Stimulated activated naive CD4-positive, alpha-beta T cell (primary cell): ENCODE measurements around the gene CEP85L.

Source experiments
- DNase-seq, 6 experiments: peaks; one replicate each; lab custom pipeline; 2025; lab: John Stamatoyannopoulos, UW

The CEP85L gene

DNA sequence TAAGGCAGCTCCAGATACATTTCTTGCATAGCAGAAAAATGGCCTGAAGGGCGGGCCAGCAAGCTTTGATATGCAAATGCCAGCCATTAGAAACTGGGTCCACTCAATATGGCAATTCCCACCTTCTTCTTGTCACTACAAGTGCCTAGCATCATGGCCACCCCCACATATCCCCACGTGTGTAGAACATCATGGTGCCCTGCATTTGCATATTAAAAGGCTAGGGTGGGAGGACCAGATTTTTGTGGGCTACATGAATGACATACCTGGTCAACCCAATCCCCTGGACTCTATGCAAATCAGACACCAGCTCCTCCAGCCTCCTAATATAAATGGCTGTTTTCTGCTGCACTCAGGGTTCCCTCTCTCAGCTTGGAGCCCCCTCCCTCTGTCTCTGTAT is 71.6 kb downstream of the CEP85L start:
- no peak for DNase-seq

DNA sequence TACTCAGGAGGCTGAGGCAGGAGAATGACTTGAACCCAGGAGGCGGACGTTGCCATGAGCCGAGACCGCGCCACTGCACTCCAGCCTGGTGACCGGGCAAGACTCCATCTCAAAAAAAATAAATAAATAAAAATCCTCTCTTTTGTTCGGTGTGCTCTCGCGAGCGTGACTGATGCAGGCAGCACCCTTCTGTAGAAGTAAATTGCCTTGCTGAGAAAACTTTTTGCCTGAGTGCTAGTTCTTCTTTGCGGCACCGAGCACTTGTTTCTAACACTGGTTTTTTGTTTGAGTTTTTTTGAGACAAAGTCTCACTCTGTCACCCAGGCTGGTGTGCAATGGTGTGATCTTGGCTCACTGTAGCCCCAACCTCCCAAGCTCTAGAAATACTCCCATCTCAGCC is 72.8 kb downstream of the CEP85L start:
- no peak for DNase-seq

DNA sequence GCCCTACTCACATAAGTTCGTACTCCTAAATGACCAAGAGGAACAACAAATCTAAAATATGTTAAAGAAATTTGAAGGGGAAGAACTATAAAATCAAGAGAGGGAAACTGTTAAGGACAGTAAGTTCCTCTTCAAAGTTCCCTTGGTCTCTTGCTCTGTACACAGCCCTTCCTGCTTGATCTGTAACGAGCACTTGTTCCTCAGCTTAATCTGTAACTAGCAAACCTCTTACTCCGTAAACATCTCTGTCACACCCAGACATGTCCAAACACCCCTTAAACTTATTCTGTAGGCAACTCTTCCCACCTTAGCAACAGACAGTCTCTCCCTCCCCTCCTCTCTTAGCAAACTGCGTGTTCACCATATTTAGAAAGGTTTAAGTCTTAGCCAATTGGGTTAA is 73.4 kb downstream of the CEP85L start:
- no peak for DNase-seq

DNA sequence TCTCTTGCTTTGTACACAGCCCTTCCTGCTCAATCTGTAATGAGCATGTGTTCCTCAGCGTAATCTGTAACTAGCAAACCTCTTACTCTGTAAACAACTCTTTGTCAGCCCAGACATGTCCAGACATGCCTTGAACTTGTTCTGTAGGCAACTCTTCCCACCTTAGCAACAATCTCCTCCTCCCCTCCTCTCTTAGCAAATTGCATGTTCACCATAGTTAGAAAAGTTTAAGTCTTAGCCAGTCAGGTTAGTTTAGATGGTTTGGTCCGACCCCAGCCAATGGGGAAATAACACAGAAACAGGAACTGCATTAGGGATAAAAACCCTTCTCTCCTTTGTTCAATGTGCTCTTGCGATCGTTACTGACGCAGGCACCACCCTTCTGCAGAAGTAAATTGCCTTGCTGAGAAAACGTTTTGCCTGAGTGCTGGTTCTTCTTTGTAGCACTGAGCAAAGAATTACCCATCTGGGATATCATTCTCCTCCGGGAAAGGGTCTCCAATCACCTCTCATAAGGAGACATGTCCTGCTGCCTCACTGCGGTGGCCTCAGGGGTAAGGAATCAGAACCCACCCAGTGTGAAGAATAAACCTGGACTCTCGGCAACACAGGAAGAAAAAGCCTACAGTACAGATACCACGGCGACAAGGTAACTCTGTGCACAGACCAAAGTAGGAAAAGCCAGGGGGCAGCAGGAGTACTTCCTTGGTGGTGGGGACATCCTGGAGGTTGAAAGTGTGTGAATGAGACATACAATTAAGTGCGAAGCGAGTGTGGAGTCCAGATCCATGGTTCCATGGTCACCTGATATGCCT is 77.1 kb downstream of the CEP85L start:
- DNase-seq = no peak

DNA sequence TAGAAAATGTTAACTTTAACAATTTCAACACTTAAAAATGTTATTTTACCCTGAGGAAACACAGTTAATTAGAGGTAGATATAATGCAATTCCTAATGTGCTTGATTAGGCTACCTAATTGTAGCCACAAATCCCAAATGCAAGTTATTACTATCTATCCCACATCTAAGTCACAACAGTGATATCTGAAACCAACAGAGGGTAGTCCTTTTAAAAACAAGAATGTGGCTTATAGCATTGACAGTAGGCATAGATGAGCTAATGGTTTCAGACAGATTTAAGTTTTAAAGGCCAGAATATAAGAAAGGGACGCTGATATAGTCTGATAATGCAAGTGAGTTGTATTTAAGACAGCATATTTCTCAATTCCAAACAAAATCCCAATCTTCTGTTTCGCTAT is 80.3 kb downstream of the CEP85L start:
- DNase-seq = no peak

DNA sequence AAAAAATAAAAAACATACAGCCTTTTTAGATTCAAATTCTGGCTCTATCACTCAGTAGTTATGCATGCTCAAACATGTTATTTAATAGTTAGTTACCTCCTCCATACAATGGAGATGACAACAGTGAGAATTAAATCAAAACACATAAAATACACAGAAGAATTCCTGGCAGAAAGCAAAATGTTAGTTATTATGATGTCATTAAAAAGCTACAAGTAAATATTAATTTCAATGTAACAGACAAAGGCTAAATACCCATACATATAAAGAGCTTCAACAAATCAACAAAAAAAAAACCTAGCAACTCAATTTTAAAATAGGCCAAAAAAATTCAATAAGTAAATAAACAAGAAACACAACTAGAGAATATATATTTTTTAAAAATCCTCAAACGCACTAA is 81.9 kb downstream of the CEP85L start:
- no peak for DNase-seq

DNA sequence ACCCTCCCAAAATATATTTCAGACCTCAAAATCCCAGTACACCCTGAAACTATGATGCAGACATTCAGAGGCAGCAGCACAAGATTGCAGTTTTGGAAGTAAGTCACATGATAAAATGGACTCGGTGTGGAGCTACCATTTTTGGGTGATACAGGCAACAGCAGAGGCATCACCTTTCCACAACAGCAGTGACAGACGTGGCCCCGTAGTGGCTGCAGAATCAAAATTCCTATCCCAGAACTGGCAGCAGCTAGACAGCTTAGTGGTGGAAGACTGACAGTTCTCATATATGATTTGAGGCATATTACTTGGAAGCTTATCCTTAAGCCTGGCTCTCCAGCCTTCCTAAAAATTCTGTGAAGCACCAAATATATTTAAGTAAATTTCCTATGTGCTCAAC is 83.4 kb downstream of the CEP85L start:
- no peak for DNase-seq

DNA sequence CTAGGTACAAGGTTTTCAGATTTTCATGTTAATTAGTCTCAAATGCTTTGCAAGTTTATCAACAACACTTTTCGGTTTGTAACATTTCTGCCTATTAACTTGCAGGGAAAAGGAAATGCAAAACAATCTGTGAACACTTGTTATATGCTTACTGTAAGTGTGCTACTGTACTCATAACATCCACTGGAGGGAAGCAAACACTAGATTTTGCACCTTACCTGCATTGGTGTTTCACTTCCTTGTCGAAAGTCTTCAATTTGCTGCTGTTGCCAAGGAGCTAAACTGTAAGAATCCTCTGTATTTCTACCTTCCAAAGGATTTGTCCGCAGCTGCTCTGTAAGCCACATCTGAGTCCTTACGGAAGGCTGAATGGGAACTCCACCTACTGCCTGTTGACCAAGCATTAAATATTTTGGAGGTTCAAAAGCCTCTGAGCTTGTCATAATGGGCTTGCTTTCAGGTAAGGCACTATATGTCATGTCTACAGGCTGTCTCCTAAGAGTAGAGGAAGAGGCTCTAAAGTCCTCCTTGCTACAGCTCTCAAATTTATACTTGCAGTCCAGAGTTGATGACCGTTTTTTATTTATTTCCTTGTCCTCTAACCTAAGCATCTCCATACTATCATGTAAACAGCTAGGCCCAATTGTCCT is 86.0 kb downstream of the CEP85L start:
- DNase-seq = peak in 5 of 6 experiments; percentile 9 to 73 (median 60)

DNA sequence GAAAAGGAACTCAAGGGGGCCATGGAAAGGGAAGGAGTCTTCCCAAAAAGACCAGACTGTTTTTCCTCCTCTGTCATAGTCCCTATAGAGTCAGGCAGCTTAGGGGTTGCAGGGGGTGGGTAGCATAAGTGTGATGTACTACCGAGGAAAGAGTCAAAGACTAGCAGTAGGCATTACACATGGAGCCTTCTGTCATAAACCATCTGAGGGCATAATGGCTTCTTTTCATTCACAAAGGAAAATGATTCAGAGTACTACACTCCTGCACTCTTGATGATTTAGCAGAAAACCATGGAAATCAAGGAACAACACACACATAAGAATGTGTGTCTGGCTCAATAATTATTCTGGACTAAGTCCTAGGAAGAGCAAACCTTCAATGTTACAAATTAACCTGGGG is 88.4 kb downstream of the CEP85L start:
- no peak for DNase-seq

DNA sequence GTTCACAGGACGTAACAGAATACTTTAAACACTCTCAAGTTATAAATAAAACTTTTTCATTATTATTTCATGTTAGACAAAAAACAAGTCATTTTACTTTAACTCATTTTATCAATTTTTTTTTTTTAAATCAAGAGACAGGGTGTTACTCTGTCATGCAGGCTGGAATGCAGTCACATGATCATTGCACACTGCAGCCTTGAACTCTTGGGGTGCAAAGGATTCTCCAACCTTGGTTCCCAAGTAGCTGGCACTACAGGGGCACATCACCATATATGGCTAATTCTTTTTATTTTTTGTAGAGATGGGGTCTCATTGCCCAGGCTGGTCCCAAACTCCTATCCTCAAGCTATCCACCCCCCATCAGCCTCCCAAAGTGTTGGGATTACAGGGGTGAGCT is 89.1 kb downstream of the CEP85L start:
- no peak for DNase-seq

DNA sequence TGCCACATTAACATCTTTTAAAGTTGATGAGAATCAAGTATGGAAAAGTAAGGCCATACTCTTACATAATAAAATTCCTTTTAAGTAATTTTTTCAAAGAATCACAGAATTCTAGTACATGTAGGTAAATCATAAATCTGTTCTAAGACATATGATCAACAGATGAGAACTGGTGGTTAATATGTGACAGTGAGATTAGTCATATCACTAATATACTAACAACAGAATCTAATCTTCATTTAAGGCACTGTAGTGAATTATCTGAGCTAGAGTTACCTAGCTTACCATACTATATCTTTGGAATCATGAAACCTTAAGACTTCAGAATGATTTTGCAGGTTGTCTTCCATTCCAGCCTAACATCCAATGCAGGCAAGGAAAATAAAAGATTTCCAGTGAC is 91.7 kb downstream of the CEP85L start:
- no peak for DNase-seq

DNA sequence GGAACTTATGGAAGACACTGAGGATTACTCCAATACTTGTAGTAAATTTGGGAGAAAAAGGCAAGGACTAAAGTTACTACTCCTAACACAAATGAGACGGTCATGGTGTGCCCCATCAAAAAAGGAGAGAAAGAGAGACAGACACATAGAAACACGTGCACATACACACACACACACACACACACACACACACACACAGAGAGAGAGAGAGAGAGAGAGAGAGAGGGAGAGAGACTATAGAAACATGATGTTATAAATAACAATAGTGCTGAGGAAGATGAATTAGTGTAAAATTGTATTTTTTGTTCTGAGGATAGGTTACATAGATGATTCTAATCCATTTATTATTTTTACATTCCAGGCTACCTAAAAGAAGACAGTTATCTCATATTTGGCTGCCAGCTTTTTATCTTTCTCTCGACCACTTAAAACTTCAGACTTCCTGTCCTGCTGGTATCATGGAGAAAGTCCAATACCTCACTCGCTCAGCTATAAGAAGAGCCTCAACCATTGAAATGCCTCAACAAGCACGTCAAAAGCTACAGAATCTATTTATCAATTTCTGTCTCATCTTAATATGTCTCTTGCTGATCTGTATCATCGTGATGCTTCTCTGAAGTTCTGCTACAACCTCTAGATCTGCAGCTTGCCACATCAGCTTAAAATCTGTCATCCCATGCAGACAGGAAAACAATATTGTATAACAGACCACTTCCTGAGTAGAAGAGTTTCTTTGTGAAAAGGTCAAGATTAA is 92.8 kb downstream of the CEP85L start:
- peak in 5 of 6 experiments; percentile 8 to 70 (median 68) for DNase-seq

DNA sequence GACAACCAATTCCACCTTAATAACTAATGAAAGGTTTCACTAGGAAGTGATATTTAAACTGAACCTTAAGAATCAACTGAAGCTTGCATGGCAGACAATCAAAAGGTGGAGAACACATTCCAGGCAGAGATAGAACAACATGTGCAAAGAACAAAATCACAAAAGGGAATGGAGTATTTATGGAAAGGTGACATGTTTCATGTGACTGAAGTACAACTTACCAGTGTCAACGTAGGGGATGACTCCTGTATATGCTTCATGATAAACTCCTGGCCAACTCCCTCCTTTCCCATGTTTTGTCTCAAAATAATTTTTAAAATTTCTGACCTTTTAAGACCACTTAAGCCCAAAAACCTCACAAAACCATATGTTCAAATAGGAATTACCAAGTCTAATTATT is 96.7 kb downstream of the CEP85L start:
- DNase-seq = no peak

DNA sequence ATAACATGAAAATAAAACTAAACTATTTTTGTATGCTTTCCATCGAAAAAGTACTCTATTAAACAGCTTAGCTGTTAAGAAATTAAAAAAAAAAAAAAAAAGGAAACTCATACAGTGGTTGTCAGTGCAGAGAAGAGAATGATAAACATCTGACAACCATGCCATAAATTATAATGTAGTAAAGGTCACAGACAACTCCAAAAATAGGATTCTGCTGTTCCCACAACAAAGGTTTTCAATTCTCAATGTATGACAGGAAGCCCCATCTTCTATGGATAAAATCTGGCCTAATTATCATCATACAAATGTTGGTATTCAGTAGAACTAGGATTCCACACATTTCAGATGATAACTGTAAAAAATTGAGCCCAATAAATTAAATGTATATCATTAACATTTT is 98.3 kb downstream of the CEP85L start:
- no peak for DNase-seq

DNA sequence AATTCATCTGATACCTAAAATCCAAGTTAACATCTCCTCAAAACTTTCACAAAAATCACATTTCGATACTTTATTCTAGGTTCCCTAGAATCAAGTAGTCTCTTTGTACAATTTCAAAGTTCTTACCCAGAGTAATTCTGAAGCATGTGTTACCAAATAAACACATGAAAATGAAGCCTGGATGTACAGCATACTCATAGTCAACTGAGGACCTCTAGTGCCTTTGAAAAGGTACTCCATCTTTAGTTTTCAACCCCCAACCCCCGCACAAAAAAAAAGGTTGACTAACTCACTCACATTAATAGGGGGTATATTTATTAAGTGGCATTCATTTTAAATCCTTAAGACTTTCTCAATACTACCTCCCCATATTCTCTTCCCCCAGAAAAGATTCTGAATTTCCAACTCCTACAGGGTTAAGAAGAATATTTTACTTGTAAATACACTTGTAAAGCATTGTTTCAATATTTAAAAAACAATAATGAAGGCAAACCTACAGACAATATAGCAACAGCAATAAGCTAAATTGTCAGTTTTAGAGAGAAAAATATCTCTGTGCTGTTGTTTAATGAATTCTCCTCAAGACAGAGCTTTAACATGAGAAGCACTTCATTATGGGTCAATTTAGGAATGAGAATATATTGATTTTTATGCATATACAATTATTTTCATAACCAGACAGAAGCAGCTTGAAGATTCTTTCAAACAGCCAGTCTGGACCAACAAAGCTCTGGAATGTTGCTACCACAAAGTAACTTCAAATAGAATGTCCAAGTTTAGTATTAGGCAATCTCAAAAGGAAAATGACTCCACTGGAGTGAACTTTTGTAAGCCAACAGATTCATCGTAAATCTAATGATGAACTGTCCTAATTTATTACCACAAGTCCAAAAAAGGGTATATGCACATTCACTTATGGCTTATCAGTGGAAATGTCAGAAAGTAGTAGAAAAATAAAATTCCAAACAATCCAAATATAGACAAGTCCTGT is 100.0 kb downstream of the CEP85L start:
- DNase-seq = peak in 3 of 6 experiments; percentile 30 to 39 (median 36)

DNA sequence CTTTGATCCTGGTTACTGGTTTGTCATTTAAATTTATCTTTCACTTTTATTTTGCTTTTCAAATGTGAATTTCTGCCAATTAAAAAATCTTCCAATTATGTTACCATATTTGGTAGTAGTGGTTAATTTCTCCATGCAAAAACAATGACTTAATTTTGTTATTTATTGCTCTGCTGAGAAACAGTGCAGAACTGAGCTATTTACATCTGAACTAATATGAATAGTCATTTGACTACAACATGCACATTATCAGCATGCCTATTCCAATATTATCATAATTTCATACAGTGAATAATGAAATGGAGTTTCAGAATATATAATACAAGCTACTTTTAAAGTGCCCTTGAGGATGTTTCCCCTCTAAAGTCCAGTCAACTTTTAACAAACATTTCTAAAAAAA is 102.8 kb downstream of the CEP85L start:
- no peak for DNase-seq

DNA sequence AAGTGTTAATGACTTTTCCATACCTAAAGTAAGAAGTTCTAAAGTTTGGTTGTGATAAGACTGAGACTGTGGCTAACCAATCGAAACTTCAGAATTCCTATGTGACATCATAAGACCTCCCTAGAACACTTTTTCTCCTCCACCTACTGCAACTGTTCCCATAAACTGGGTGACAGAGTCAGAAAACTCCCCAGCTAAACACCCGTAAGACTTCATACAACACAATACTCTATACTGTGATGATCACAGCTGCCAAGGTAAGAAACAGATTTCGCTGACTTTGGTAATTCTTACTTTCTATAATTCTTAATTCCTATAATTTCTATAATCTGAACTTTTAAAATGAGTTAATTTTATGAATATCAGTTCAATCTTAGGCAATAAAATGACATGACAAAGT is 103.3 kb downstream of the CEP85L start, which contains the start of gene PLN:
Gene PLN (plus strand): TSS at position 161 of the 400 bp plus-strand sequence. CDS start 10,626 bp downstream, outside the sequence.
- DNase-seq = no peak

DNA sequence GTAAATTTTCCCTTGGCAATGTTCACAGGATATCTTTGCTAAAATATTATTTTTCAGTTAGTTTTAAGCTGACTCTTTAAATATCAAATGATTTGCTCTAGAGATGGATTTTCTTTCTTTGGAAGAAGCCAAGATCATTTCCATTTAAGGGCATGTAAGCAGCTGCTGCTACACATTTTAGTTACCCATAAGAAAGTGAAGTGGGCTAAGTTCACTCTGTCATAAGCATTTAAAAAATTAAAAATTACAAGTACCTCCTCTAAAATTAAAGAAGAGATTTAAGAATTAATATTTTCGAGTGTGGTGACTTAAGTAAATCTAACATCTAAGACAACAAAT is 104.5 kb downstream of the CEP85L start:
- DNase-seq = no peak

DNA sequence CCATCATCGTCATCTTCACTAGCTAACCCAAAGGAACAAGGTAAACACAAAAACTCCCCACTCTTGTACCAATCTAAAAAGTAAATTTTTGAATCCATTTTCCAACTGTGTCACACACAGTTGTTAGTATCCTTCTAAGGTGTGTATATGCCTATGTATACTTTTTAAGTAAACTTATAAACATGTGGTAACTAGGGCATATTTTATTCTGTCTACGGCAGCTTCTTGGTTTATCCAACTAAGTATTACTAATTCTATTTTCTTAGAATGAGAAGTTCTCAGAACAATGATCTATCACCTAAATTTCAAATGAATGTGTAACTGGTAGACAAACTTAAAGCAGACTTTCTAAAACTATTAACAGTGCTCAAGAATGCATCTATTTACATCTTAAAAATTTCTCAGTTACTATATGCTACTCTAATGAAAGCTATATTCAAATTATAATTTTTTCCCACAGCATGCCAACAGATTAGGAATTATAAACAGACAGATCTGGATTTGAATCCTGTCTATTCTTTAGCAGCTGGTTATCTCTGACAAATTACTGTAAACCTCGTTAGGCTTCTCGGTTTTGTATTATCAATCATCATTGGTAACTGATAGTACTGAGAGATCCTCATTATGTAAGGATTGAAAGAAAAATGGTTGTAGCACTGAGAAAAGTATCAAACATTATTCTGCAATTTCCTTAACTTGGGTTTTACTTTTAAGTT is 105.1 kb downstream of the CEP85L start:
- DNase-seq = no peak

DNA sequence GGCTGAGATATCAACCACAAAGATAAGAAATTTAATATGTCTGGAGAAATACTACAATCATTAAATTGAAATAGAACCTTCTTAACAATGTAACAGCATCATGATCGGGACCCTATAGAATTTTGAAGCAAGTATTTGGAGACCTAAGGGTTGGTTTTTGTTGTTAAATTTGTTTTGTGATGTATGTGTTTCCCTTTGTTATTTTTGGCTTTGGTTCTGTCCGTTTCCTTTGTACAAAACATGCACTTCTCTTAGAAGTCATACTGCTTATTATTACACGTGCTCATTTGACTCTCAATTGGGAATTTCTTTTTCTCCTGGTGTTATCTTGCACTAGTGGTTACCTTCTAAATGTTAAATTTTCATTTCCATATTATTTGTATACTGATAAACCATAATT is 107.3 kb downstream of the CEP85L start:
- no peak for DNase-seq
